K562 (cell line): Measurements from ENCODE around the gene IPO9. TPM values are rescaled to one million over a fixed set of nuclear protein-coding genes. Genes with fewer than 3 reads are reported as not detected.
A peak's percentile ranks its signal among the peaks of the same experiment; 100 is the strongest.

Experiments used
- ATAC-seq: fragments of 200-7000 bp; cut with Tn5 transposase; 3 replicates; pipeline ENCODE4 v1.9.1; 2020; ENCODE audit warnings: moderate library complexity
- BruUV-seq: library from RNA; stranded (reverse); fragments of 400-500 nt; replicated peaks from 2 replicates; lab custom pipeline; 2021; lab: Mats Ljungman, UMichigan
- CTCF ChIA-PET: fragments of 300-600 bp; formaldehyde crosslinking; extraction: SDS; loops from one replicate; lab custom pipeline; 2021; ENCODE audit warnings: low intra/inter-chr PET ratio; lab: Yijun Ruan, JAX
- POLR2A ChIA-PET: fragments of 300-600, 350-650 bp; sonication (Branson Sonifier 250); formaldehyde crosslinking; extraction: SDS; loops from one replicate; lab custom pipeline; 2021; ENCODE audit warnings: antibody characterized with exemption, inconsistent platforms; lab: Yijun Ruan, JAX
- DNase-seq, 4 experiments: peaks; one replicate each; pipeline versions ENCODE4 v3.0.0 to v3.0.0-alpha.2; 2011 to 2018; ENCODE audit warnings: low spot score in 3 of 4, mixed read lengths in 3 of 4; ENCODE audit errors: extremely low read depth in 1 of 4
- FAIRE-seq: peaks from 2 replicates; lab custom pipeline; 2011; peaks lifted over from hg19 to GRCh38; lab: Jason Lieb, UNC
- H2AFZ ChIP-seq: 2 replicates; pipeline ENCODE4 v1.6.0; 2011; ENCODE audit warnings: low read depth, low read length, control low read depth, inconsistent platforms
- H3K27ac ChIP-seq: fragments of 200-600 bp; 3 replicates; pipeline ENCODE4 v1.8.0; 2011; ENCODE audit warnings: low read depth, mild to moderate bottlenecking, control low read depth, inconsistent platforms, low read length, moderate library complexity, mixed read lengths; ENCODE audit errors: extremely low read depth
- H3K27me3 ChIP-seq, 2 experiments: fragments of 300-600 bp in 1 of 2; 2 replicates in 1 of 2; 3 replicates in 1 of 2; pipeline versions ENCODE4 v1.6.0 to v1.8.0; 2011; ENCODE audit warnings: inconsistent platforms in 2 of 2, low read length in 2 of 2, mild to moderate bottlenecking in 1 of 2, mixed read lengths in 1 of 2, moderate library complexity in 1 of 2; ENCODE audit not compliant: control insufficient read depth in 2 of 2, insufficient read depth in 2 of 2
- H3K36me3 ChIP-seq: fragments of 300-600 bp; 3 replicates; pipeline ENCODE4 v1.8.0; 2011; ENCODE audit warnings: mild to moderate bottlenecking, low read length, inconsistent platforms; ENCODE audit not compliant: control insufficient read depth, insufficient read depth
- H3K4me1 ChIP-seq, 2 experiments: fragments of 200-600 bp in 1 of 2; replicated peaks in 1 of 2; 2 replicates in 1 of 2; 3 replicates in 1 of 2; pipeline versions ENCODE4 v1.5.1 to v1.8.0; 2011; ENCODE audit warnings: inconsistent platforms in 2 of 2, low read length in 2 of 2, mild to moderate bottlenecking in 1 of 2, mixed read lengths in 1 of 2, moderate library complexity in 1 of 2; ENCODE audit not compliant: control insufficient read depth in 2 of 2, insufficient read depth in 2 of 2
- H3K4me2 ChIP-seq: 2 replicates; pipeline ENCODE4 v1.6.1; 2011; ENCODE audit warnings: low read length, control low read depth, inconsistent platforms, mixed read lengths; ENCODE audit not compliant: insufficient read depth
- H3K4me3 ChIP-seq: fragments of 200-600 bp; sonication (generic), shearing (Covaris generic); 2 replicates; pipeline ENCODE4 v1.5.1; 2016; ENCODE audit warnings: control low read depth, inconsistent platforms
- H3K79me2 ChIP-seq: fragments of 200-600 bp; 3 replicates; pipeline ENCODE4 v1.8.0; 2011; ENCODE audit warnings: low read length, inconsistent platforms; ENCODE audit not compliant: control insufficient read depth, insufficient read depth
- H3K9ac ChIP-seq, 2 experiments: 2 replicates each; pipeline versions ENCODE4 v1.6.0 to v1.6.1; 2011; ENCODE audit warnings: low read depth in 2 of 2, low read length in 2 of 2, control low read depth in 1 of 2, inconsistent platforms in 1 of 2, mild to moderate bottlenecking in 1 of 2, mixed read lengths in 1 of 2; ENCODE audit not compliant: insufficient read depth in 1 of 2
- H3K9me1 ChIP-seq: one replicate; pipeline ENCODE4 v1.6.0; 2011; ENCODE audit warnings: inconsistent platforms, mild to moderate bottlenecking, low read length, moderate library complexity; ENCODE audit not compliant: control insufficient read depth, insufficient read depth
- H3K9me3 ChIP-seq: replicated peaks from 2 replicates; pipeline ENCODE4 v1.5.1; 2011; ENCODE audit warnings: low read depth, low read length, inconsistent platforms; ENCODE audit not compliant: control insufficient read depth, insufficient read depth
- H4K20me1 ChIP-seq: replicated peaks from 2 replicates; pipeline ENCODE4 v1.6.1; 2011; ENCODE audit warnings: low read length, inconsistent platforms, mixed read lengths; ENCODE audit not compliant: control insufficient read depth, insufficient read depth
- ATF3 ChIP-seq, 2 experiments: fragments of 450-650 bp in 1 of 2; sonication (generic) in 1 of 2; formaldehyde crosslinking in 1 of 2; IDR thresholded peaks in 1 of 2; conservative IDR thresholded peaks in 1 of 2; 2 replicates each; pipeline versions ENCODE4 v1.6.1 to v1.8.1; 2016 to 2023; ENCODE audit warnings: mild to moderate bottlenecking in 2 of 2, moderate library complexity in 2 of 2, inconsistent platforms in 1 of 2, missing genetic modification reagents in 1 of 2
- PTTG1 ChIP-seq: fragments of 450-650 bp; IDR thresholded peaks from 2 replicates; pipeline ENCODE4 v1.6.1; 2016; ENCODE audit warnings: low read depth, mild to moderate bottlenecking, missing genetic modification characterization, missing compliant biosample characterization
- WGBS: fragments of 100-300 bp; shearing (Covaris generic); methylation state at CpG from one replicate; pipeline ENCODE4 v1.1.6; 2016; ENCODE audit warnings: low coverage, mixed read lengths; ENCODE audit not compliant: insufficient coverage; ENCODE audit errors: missing lambda C conversion rate; 5-methylcytosine and 5-hydroxymethylcytosine counted together
- in situ Hi-C: fragments of 300-500 bp; cut with MboI; formaldehyde crosslinking; loops from 4 replicates; pipeline ENCODE4 v1.15.0; 2018; ENCODE audit warnings: inconsistent platforms, mixed read lengths
- intact Hi-C: fragments of 100-400 bp; cut with micrococcal nuclease; formaldehyde crosslinking; loops from 2 replicates; pipeline ENCODE4 v1.14.2; 2022
- polyA plus RNA-seq, 8 experiments: library from polyadenylated mRNA; depleted of rRNA in 4 of 8; stranded (reverse) in 5 of 8; unstranded in 3 of 8; fragments of >200 nt; fragmentation: Nextera tagmentation in 2 of 8; fragmentation: Illumina TruSeq in 1 of 8; extraction: Ambion mirVana in 2 of 8; extraction: Trizol in 1 of 8; gene quantifications; 2 replicates each; pipeline versions ENCODE4 v1.2.1 to v1.2.3, GENCODE V29; 2011 to 2014; ENCODE audit warnings: inconsistent platforms in 1 of 8, missing spikeins in 1 of 8
- total RNA-seq, 7 experiments: library from RNA; depleted of rRNA in 6 of 7; stranded (reverse); fragments of >200 nt in 6 of 7; fragmentation: Illumina TruSeq in 2 of 7; extraction: Trizol in 2 of 7; gene quantifications; 2 replicates each; pipeline versions ENCODE4 v1.2.1 to v1.2.3, GENCODE V29; 2011 to 2021; ENCODE audit warnings: low replicate concordance in 1 of 7

The IPO9 gene
- total and polyA plus RNA-seq, 9 of the 15 experiments (the other 6 are each of a cell fraction or from before 2014, with no cell fraction given), result 27.9 to 78.6 (median 43.9) TPM

- no peak for FAIRE-seq
- no peaks in the 10 kb centered on the region for H3K27me3 ChIP-seq
Measured at GRCh38 chr1:201845331-201846083, 16.6 kb downstream of the IPO9 start.

More at GRCh38 chr1:201845331-201846083, 16.6 kb downstream of the IPO9 start:
- no TSS peak for BruUV-seq
- Histone ChIP-seq H2AFZ (no peak overlapping the region), H3K4me3 (no peak overlapping the region), H3K36me3 (peaks cover 66% of the 10 kb centered on the region), H3K9me3 (no peaks in the 10 kb centered on the region), H3K4me1 (peaks cover 0 to 11% of the 10 kb centered on the region in 2 experiments; a peak in 3 of 5 replicates), H3K9me1 (no peaks in the 10 kb centered on the region), H3K79me2 (peaks cover 76% of the 10 kb centered on the region), H3K4me2 (no peak overlapping the region), H3K27ac (no peak overlapping the region), H3K9ac (no peak overlapping the region), H4K20me1 (peaks cover 14% of the 10 kb centered on the region)
- WGBS, result 85% methylated on average over 2 of the region's 2 CpGs
- ATAC-seq (peak; percentile 25; the same call in 1 of the 3 replicates), DNase-seq (no peak)
- ChIA-PET POLR2A (interaction anchor here (0.5 to 1.3 kb wide), 7 partner anchors 8 to 260 kb away, joined by 3 to 5 read pairs (median 3); partner anchors contain the start of gene IPO9), CTCF (no interaction called here)
- in situ Hi-C loops, result no loop called here
- TF ChIP-seq PTTG1 (tag) (no peak), ATF3 (IDR thresholded peaks at IDR 0.05) (0 out of 2 replicates have a peak, but pooled peaks have one; percentile 15), ATF3 (CRISPR knock-in tag; conservative IDR thresholded peaks at IDR 0.05) (no peak)
- intact Hi-C loops, result no loop called here
